COLO829 (cell line): ENCODE data around the gene FAM209A.
"Not testable (repeated sequence)": the region's sequence is repeated elsewhere in the genome, so short reads cannot be mapped to it uniquely, and the experiment has no call there.

Source experiments
- DNase-seq: peaks from one replicate; pipeline ENCODE4 v3.0.0; 2012; ENCODE audit warnings: low spot score

FAM209A gene, protein sequence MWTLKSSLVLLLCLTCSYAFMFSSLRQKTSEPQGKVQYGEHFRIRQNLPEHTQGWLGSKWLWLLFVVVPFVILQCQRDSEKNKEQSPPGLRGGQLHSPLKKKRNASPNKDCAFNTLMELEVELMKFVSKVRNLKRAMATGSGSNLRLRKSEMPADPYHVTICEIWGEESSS

DNA sequence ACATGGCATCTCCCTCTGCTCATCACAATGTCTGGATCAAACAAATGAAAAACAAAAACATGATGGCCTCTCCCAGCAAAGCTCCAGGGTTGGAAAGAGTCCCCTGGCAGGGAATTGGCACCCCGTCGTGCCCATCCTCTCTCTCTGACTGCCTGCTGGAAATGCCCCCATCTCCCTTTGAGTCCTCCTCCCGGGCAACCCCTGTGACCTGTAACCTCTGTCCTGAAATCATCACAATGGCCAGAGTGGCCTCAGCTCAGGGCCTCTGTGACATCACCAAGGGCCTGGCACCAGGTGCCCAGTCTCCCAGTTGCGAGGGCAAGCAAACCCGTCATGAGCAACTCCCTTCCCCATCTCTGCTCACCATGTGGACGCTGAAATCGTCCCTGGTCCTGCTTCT lies at the start of gene FAM209A:
FAM209A (plus strand) TSS at position 301 of the 400 bp plus-strand sequence; CDS start at position 366, 65 bp downstream.
- not testable (repeated sequence) for DNase-seq

DNA sequence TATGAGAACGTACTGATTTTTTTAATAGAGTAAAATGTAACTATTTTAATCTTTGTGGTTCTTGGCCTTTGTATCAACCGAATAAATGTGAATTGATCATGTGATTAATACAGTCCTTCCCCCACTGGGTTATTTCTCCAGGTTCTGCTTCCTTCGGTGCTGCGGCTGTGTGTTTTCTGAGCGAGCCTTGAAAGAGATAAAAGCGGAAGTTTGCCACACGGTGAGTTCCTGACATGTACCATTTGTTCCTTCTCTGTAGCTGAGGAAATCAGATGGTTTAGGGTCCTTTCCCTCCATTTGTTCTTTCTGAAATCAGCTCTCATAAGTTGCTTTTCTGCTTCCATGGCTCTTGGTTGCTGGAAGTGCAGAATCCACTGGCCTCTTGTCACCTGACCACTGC lies 40.6 kb upstream of the FAM209A start:
- no peak for DNase-seq

DNA sequence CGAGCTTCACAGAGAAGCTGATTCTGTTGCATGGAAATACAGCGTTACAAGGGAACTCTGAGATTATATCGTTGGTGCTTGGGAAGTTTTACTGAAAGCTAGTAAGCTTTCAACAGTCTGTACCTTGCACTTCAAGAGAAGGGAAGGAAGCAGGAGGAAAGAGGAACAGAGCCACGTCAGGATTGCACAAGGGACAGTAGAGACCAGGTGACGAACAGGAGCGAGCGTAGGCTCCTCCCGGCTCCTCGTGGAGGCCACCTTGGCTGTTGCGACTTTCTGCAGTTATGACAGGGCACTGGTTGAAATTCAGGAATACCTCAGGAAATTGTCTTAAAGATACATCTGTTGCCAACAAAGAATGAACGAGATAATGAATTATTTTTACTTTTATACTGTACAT lies 37.3 kb upstream of the FAM209A start:
- DNase-seq: no peak

DNA sequence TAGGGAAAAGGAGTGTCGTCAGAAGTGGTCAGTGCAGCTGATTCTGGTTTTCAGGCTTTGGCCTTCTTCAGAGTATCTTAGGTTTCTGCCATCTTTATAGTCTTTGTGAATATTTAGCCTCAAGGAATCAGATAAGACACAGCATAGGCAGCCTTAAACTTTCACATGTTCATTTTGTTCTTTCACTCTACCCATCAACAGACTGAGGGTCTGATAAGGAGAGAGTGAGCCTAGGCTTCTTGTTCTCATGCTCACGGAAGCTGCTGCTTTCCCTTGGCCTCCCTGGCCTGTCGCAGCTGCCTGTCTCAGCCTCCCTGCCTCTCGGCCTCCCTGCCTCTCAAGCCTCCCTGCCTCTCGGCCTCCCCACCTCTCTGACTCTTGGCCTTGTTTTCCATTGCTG lies 36.0 kb upstream of the FAM209A start:
- no peak for DNase-seq

DNA sequence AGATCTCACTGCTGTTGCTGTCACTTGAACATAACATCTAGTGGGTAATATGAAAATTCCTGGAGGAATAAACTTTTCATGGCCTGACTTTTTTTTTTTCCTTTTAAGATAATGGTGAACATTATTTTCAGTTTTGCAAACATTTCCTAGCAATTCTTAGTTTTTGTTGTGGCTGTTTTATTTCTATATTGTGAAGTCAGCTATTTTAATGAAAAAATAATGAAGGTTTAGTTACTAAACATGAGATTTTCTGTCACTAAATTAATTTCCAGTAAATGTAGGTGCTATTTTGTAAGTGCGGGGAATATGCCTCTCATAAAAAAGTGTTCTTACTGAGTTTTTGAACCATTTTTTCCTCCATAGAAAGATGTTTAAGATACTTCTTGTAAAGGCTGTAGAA lies 23.4 kb upstream of the FAM209A start:
- no peak for DNase-seq

DNA sequence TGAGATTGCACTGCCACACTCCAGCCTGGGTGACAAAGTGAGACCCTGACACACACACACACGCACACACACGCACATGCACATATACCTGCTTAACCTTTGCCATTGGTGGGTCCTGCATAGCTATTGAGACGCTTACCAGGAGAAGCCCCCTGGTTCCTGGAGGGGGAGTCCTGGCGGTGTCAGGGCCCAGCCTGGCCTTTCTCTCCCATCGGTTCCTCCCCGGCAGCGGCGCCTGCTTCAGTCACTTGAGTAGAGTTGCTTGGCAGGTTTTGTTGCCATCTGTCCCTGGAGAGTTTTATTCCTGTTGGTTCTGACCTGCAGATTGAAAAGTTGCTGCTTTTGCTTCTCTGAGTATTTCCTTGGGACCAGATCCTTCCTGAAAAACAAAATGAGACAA lies 20.6 kb upstream of the FAM209A start:
- DNase-seq: no peak

DNA sequence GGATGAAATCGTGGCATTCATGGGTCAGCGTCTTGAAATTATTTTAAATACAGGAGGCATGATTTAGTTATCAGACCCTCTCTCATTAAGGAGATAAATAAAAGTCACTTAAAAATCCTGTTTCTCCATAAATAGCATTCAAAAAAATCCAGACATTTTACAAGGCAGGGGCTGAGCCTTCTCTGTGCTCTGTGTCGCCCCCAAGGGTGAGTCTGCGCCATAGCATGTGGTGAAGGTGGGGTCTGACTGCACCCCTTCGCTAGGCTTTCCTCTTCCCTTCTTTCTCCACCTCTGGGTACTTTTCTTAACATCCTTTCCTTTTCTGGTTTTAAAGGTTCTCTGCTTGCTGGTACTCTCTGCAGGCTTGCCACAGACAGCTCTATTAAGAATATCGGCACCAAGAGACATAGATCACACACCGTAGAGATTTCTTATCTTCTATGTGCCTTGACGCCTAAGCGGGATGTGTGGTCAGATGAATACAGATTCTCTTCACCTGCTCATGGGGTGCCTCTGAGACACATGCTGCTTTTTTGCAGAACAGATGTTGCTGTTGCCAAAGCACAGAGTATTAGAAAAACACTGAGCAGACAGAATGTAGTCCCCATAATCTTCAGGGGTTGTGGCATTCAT lies 20.1 kb upstream of the FAM209A start:
- DNase-seq: no peak

DNA sequence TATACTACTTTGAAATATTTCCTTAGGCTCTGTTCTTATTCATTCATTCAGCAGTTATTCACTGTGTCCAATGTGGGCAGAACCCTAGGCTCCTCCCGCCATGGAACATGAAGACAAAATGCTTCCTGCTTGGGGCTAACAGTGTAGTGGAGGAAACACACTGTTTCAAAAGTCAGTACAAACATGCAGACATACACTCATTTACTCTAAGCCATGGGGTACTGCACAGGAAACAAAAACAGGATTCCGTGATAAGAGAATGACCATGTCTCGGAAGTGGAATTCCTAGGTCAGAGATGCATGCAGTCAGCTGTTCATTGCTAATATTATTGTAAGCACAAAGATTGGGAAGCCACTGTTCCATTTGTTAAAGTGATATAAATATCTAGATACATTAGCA lies 18.4 kb upstream of the FAM209A start:
- DNase-seq: no peak

DNA sequence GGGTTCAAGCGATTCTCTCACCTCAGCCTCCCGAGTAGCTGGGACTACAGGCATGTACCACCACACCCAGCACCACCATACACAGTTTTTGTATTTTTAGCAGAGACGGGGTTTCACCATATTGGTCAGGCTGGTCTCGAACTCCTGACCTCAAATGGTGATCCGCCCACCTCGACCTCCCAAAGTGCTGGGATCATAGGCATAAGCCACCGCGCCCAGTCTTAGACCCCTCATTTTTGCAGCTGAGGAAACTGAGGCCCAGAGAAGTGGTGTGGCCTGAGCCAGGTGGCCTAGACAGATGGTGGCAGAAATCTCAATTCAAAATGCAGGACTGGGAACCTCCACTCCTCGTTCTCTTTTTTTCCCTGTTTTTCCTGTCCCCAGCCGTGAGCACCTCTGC lies 12.6 kb upstream of the FAM209A start:
- DNase-seq: no peak

DNA sequence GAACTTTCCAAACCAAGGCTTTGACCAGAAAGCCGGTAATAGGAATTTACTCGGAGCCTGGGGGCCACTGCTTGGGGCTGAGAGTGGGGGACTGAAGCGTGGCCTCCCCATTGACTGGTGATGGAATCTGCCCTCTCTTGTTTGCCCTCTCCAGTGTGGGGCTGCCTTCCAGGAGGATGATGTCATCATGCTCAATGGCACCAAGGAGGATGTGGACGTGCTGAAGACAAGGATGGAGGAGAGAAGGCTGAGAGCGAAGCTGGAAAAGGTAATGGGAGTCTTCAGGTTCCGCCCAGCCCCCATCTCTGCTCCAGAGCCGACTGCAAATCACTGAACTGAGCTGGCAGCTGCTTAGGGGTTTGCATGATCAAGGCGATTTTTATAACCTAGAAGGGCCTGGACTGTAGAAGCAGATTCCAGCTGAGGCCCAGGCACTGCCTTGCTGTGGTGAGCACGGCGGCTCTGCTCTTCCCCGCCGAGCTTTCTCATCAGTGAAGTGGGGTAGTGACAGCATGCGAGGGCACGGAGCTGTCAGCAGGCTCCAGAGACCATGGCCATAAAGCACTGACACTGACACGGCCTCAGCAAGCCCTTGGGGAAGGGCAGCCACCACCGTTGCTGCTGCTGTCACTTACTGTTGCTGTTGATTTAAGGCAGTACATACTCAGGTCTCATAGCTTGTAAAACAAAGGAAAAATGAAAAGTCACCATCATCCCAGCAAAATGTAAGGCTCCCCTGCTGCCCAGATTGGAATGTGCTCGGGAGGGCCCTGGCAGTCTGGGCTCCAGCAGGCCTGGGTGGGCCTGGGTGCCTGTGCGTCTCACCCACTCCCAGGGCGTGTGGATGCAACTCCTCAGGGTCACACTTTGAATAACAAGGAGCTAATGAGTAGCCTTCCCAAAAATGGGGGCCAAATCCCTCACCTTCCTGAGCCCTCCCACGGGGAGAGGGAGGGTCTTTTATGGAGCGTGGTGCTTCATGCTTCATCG lies 11.1 kb upstream of the FAM209A start:
- no peak for DNase-seq

DNA sequence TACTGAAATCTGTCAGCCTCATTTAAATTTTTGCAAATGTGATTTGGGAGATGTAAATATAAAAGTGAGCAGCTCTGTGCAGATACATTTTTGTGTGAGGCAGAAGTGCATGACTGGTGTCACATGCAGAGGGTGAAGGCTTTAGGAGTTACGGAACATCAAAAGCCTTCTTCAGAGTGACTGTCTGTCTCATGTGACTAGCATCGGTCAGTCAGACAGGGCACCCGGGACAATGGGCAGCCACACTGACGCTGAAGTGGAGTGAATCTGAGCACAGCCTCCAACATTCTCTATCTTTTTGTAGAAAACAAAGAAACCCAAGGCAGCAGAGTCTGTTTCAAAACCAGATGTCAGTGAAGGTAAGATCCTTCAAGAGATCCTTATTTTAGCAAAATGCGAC lies 7.9 kb upstream of the FAM209A start:
- peak; percentile 72 for DNase-seq

DNA sequence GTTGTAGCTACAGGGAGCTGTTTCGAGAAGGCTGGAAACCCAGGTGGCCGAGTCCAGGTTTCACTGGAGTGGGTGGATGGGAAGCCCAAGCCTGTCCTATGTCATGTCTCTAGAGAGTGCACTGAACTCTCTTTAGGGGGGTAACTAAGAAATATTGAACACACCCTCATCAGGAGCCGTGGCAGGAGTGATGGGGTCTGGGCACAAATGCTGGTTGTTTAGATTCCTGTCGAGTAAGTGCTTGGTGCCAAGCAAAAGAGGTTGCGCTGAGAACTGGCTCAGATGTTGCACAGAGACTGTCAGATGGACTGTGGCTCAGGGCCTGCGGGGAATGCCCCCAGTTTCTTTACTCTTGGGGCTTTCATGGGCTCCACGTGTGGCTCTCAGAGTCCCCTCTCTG lies 7.3 kb upstream of the FAM209A start:
- DNase-seq: no peak

DNA sequence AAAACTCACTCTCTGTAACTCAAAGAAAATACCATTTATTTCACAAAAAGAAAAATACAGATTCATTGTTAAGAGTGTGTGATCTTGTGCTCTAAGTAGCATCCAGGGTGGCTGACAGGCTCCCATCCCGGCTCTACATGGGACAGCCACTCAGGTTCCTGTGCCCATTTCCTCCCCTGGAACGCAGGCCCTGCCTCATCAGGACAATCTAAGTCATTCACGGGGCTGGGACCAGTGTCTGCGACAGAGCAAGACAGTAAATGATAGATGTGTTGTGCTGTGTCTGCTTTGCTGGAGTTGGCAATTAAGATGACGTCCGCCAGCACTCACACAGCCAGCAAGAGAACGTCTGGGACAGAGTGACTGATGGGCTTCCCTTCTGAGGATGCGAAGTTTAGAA lies 6.9 kb upstream of the FAM209A start:
- no peak for DNase-seq

DNA sequence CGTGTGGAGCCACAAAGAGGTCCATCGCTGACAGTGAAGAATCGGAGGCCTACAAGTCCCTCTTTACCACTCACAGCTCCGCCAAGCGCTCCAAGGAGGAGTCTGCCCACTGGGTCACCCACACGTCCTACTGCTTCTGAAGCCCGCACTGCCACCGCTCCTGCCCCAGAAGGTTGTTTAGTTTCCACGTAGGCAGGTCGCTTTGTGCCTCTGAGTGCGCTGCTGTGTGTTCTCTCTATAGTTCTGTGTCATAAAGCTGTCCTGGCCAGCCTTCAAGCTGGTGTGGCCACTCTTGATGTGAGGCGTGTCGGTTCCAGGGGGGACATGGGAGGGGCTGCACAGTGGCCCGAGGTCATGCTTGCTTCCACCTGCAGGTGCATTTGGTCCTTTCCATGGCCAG lies 6.4 kb upstream of the FAM209A start:
- no peak for DNase-seq

DNA sequence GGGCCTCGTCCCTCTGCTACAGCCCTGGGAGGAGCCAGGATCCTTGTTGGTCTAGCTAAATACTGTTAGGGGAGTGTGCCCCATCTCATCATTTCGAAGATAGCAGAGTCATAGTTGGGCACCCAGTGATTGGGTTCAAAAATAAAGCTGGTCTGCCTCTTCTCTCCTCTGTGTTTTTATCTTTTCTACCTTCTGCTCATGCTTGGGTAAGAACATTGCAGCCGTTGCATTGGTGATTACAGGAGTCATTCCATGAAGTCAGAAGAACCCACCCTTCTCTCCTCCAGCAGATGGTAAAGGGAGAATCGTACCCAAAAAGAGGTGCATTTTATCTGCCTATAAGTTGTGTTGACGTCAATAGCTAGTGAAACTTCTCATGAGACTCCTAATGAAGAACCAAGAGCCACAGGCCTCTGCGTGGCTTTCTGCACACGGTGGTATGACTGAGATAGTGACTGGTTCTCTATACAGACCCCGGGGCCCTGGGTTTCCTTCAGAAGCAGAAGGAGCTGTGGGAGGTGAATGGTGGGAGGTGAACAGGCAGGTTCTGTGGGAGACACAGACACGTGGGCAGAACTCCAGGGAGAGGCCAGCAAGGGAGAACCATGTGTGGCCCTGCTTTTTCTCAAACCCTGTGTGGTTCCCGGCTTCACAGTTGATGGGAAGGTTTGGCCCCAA lies 5.7 kb upstream of the FAM209A start:
- DNase-seq: no peak

DNA sequence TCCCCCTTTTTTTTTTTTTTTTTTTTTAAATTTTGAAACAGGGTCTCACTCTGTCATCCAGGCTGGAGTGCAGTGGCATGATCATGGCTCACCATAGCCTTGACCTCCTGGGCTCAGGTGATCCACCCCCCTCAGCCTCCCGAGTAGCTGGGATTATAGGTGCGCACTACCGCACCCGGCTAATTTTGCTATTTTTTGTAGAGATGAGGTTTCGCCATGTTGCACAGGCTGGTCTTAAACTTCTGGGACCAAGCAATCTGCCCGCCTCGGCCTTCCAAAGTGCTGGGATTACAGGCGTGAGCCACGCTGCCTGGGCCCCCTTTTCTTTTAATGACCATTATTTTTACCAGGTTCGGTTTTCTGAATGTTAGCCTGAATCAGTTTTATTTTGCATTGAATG lies 5.0 kb upstream of the FAM209A start:
- DNase-seq: no peak

DNA sequence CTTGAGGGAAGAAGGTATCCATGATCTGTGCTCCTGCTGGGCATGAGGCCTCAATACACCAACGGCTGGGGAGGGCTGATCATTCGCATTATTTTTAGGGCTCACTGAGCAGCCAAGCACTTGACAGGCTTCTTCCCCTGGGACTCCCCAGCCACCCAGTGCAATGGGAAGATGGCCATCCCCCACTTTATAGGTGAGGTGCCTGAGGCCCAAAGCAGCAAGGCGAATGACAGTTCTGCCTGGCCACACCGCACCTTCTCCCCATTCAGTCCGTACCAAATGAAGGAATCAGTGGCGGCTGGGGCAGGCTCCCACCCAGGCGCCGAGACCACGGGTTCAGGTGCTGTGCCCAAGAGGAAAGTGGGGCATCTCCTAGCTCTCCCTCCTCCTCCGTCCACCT lies 4.4 kb upstream of the FAM209A start:
- no peak for DNase-seq

DNA sequence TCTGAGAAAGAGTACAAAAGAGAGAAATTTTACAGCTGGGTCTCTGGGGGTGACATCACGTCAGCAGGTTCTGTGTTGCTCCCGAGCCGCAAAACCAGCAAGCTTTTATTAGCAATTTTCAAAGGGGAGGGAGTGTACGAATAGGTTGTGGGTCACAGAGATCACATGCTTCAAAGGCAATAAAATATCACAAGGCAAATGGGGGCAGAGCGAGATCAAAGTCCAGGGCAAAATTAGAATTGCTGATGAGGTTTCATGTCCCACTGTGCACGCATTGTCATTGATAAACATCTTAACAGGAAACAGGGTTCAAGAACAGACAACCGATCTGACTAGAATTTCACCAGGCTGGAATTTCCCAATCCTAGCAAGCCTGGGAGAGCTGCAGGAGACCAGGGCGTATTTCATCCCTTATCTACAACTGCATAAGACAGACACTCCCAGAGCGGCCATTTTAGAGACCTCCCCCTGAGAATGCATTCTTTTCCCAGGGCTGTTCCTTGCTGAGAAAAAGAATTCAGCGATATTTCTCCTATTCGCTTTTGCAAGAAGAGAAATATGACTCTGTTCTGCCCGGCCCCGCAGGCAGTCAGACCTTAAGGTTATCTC lies 3.7 kb upstream of the FAM209A start:
- DNase-seq: not testable (repeated sequence)

DNA sequence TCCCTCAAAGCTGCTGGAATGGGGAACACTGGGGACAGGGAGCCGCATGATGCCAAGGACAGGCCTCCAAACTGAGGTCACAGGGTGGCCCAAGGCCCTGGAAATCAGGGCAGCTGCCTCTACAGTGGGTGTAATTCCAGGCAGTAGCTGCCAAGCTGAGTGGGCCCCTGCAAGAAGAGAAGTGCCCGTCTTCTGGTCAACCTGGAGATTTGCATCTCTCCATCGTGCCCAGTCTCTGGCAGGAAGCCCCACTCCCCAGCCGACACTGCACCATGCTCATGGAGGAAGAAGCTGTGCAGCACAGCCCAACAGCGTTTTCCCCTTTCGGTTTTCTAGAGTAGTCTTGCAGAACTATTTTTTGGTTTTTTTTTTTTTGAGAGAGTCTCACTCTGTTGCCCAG lies 2.2 kb upstream of the FAM209A start:
- no peak for DNase-seq

DNA sequence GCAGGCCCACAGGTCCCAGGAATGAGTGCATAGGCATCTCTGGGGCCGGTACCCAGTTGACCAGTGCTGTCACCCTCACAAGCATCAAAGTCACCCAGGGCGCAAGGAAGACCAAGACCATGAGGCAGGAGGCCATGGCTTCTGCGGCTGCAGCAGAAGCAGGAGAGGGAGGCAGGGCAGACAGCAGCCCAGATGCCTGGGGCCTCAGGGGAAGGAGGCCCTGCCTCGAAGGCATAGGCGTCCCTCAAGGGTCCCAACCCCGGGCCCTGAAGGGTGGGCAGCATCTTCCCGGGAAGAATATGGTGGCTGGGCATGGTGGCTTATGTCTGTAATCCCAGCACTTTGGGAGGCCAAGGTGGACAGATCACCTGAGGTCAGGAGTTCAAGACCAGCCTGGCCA lies 3.0 kb downstream of the FAM209A start:
- DNase-seq: no peak

DNA sequence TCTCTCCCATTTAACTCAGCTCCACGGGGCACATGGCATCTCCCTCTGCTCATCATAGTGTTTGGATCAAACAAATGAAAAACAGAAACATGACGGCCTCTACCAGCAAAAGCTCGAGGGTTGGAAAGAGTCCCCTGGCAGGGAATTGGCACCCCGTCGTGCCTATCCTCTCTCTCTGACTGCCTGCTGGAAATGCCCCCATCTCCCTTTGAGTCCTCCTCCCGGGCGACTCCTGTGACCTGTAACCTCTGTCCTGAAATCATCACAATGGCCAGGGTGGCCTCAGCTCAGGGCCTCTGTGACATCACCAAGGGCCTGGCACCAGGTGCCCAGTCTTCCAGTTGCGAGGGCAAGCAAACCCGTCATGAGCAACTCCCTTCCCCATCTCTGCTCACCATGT lies 8.4 kb downstream of the FAM209A start, which contains the start of gene FAM209B:
FAM209B (plus strand) TSS at position 301 of the 400 bp plus-strand sequence; CDS start at position 397, 96 bp downstream.
- DNase-seq: not testable (repeated sequence)

DNA sequence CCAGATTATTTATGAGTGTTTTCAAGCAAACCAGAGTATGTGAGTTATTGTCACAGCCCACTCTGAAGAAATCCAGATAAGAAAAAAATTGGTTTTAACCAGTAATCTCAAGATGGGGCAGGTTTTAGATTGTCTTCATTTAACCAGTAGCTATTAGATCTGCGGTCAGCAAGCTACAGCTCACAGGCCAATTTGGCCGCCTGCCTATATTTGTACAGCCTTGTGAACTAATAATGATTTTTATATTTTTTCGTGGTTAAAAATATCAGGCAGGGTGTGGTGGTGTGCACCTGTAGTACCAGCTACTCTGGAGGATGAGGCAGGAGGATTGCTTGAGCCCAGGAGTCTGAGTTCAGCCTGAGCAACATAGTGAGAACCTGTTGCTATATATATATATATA lies 13.5 kb downstream of the FAM209A start:
- no peak for DNase-seq
